Measurements from ENCODE around the gene DSC3. TPM values are rescaled to one million over a fixed set of nuclear protein-coding genes. Genes with fewer than 3 reads are reported as not detected.

DSC3 gene
- not detected in 2 replicates for total RNA-seq (2014; rRNA removed; shearing (Covaris generic); ENCODE audit: low replicate concordance)

DNA sequence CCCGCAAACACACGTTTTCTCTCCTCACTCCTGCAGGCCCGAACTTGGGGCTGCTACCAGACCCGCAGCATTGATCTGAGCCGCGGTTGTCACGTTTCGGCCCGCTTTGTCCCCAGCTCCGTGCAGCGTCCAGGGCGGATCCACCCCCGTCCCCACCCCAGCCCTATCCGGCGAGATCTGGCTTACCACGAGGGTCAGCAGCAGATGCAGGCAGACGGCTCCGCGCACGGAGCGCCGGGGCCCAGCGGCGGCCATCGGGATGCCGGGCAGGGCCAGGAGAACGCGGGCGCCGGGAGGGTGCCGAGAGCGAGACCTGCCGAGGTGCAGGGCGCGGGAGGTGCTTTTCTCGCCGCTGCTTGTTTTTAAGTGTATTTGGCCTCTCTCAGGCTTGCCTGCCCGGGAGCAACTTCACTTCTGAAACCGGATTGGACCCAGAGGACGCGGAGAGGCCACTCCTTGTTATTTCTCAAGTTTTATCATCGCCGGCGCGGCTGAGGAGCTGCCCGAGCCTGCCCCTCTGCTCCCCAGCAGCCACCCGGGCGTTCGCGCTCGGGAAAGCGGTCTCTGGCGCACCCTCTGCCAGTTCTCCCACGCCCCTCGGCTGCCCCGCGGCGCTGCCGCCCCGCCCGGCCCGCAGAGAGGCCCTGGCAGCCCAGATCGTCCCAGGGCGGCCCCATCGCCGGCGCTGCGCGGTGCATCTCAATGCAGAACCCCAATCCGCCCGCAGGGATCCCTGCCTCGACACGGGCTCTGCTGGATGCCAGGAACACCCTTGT lies at the start of gene DSC3:
DSC3 (minus strand) TSS at position 337 of the 776 bp plus-strand sequence; CDS start at position 255, 82 bp downstream.
- H3K4me3 ChIP-seq: no peak within 1 kb of the TSS
- peaks cover 45% of the 10 kb centered on the region for H3K27me3 ChIP-seq
- H3K9me3 ChIP-seq: no peaks in the 10 kb centered on the region
- no peaks in the 10 kb centered on the region for H3K36me3 ChIP-seq
- DNase-seq: no peak

DNA sequence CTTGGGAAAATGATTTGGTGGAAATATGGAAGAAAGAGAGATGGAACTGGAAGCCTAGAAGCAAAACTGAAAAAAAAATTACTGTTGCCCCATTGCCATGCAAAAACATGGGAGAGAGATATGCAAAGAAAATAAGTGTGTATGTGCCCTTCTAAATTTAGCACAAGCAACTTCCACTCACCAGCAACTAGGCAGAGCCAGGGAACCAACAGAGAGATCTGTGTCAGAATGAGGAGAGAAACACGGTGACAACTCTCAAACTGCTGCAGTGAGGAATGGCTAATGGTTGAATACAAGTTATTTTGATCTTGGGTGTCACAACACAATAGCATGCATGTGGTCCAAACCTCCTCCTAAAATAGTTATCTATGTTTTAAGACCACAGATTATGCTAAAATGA lies 48.8 kb upstream of the DSC3 start:
- Histone ChIP-seq H3K4me3 (no peak overlapping the region), H3K27me3 (no peaks in the 10 kb centered on the region), H3K36me3 (no peaks in the 10 kb centered on the region), H3K9me3 (no peaks in the 10 kb centered on the region)
- DNase-seq: no peak

DNA sequence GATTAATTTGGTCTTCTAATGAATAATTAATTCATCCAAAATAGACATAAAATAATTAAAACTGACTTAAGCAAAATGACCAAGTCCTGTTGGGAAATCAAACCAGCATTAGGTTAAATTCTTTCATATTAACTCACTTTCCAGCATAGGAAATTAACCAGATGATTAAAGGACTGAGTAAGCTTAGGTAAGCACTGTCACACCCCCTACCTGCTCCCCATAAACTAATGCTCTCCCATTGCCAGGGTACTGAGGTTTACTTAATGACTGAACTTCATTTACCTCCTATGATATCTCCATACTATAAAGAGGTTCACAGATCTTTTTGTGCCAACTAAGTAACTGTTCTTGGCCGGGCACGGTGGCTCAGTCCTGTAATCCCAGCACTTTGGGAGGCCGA lies 46.0 kb upstream of the DSC3 start:
- Histone ChIP-seq H3K4me3 (no peak overlapping the region), H3K27me3 (no peaks in the 10 kb centered on the region), H3K9me3 (no peaks in the 10 kb centered on the region), H3K36me3 (no peaks in the 10 kb centered on the region)
- no peak for DNase-seq

DNA sequence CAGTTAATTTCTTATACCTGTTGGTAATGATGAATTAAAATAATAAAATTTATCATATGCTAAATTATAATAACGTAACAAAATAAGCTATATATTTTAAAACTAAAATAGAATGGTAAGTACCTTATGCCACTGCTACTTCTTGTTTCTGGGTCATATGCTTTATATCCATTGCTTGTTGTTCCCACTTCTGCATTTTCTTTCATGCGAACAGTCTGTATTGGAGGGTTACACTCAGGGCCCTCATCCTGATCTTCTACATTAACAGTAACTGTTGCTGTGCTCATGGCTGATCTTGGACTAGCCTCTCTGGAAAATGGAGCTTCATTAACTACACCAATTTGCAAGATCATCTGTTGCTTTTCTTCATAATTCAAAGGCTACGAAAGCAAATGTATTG lies 37.4 kb upstream of the DSC3 start:
- H3K4me3 ChIP-seq: no peak overlapping the region
- no peaks in the 10 kb centered on the region for H3K36me3 ChIP-seq
- DNase-seq: no peak
- H3K9me3 ChIP-seq: no peaks in the 10 kb centered on the region
- H3K27me3 ChIP-seq: no peaks in the 10 kb centered on the region

DNA sequence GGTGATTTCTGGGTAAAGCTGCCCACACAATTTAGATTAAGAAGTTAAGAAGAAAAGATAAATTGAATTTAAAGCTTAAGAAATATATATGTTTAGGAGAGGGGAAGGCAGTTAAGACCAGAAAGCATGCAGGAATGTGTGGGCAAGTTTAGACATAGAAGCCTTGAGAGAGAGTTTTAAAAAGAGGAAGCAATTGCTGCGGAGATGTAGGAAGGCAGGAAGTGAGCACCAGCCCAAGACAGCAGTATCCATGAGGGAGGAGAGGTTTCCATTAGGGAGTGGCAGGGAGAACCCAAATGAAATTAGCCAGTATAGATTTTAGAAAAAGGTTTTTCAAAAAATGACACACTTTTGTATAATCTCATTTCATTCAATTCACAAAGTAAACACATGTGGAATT lies 35.3 kb upstream of the DSC3 start:
- no peak for DNase-seq
- no peaks in the 10 kb centered on the region for H3K36me3 ChIP-seq
- H3K4me3 ChIP-seq: no peak overlapping the region
- H3K9me3 ChIP-seq: no peaks in the 10 kb centered on the region
- H3K27me3 ChIP-seq: no peaks in the 10 kb centered on the region

DNA sequence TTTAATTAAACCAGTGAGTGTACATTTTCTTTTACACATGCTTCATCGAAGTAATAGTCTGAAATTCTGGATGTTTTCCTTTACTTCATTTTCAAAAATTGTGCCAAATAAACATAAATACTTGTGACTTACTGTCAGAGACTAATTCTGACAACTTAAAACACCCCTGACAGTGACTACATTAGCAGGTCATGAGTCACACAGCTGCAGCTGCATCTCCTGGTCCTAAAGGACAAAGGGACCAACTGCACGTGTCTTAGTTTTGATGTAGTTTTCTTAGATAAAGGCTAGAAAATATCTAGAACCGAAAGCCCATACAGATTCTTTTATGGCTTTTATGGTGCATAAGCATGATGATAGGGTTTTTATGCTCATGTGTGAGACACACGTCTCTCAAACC lies 29.6 kb upstream of the DSC3 start:
- DNase-seq: no peak
- H3K4me3 ChIP-seq: no peak overlapping the region

DNA sequence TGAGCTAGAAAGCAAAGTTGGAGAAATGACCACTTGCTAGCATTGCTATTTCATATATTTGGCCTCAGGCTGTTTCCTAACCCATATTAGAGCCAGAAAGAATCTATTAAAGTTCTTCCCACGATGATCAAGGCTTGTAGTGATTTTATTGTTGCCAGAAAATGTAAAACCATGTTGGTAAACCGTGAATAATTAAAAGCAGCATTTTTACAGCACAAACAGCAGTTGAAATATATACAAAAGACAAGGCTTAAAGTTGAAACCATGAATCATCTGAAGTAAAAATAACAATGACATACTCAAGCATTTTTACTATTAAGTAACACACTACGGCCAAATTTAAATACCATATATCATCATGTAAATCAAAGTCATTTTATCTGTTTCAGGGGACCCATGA lies 27.7 kb upstream of the DSC3 start:
- no peak for DNase-seq
- H3K27me3 ChIP-seq: 0 out of 2 replicates have a peak, but pooled peaks cover 2% of the 10 kb centered on the region
- H3K4me3 ChIP-seq: no peak overlapping the region
- H3K9me3 ChIP-seq: no peaks in the 10 kb centered on the region
- H3K36me3 ChIP-seq: no peaks in the 10 kb centered on the region

More for the DNA sequence above, 29.6 kb upstream of the DSC3 start:
- no peaks in the 10 kb centered on the region for H3K27me3 ChIP-seq
- no peaks in the 10 kb centered on the region for H3K36me3 ChIP-seq
- H3K9me3 ChIP-seq: no peaks in the 10 kb centered on the region

DNA sequence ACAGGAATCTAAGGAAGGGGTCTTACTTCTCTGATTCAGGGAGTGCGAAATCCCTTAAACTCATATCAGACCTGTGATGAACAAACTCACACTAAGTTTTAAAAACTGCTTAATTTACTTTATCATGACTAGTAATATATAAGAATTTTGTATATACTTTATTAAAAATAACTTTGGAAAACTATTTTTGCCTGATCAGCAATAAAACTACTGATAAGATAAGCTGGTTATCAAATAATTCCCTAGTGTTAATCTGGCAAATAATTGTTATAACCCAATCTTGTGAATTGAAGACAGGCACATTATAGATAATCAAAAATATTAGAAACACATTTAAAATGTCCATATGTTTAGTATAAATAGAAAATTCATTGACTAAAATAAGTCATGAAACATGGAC lies 23.7 kb upstream of the DSC3 start:
- Histone ChIP-seq H3K36me3 (no peaks in the 10 kb centered on the region), H3K27me3 (0 out of 2 replicates have a peak, but pooled peaks cover 2% of the 10 kb centered on the region), H3K4me3 (no peak overlapping the region), H3K9me3 (no peaks in the 10 kb centered on the region)
- no peak for DNase-seq

DNA sequence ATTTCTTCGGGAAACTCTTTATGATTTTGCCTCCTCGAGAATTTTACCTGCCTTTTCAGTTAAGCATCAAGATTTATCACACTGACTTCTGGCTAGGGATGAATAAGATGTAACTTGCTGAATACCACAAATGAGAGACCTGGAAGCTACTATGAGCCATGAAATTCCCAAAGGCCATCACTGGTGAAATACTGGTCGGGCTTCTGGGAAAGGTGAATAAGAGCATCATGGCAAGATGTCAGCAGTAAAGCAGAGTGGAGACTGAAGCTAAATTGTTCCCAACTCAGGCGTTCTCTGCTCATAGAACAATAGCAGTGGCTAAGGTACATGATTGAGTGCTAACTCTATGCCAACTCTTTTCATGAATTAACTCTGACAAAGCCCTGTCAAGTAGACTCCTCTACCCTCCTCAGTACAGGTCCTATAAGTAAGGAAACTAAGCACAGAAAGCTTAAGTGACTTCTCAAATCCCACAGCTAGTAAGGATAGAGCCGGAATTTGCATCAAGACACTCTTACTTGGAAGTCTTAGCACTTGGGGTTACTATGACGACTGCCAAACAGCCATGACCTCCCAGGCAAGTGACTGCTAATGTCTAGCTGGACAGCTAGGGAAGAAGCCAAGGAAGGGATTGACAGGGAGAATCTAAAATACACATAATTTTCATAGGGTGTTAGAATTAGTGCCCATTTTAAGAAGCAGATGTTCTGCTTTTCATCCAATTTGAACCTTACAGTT lies 22.7 kb upstream of the DSC3 start:
- Histone ChIP-seq H3K36me3 (no peaks in the 10 kb centered on the region), H3K4me3 (no peak overlapping the region), H3K9me3 (no peaks in the 10 kb centered on the region), H3K27me3 (0 out of 2 replicates have a peak, but pooled peaks cover 2% of the 10 kb centered on the region)
- no peak for DNase-seq

DNA sequence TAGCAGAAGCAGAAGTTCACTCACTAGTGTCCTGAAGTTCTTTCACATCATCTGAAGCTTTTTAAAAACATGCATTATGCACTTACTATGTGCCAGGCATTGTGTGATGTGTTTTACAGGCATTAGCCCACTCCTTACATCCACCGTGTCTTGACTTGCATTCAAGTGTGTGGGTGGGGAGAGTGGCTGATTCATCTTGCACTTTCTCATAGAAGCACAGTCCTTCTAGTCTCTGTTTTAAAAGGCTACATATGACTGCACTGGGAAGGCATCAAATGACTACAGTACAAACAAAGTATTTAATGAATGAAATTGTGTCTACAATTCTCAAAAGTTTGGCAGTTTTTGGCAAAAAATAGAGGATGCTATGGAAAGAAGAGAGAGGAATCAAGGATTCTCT lies 21.6 kb upstream of the DSC3 start:
- Histone ChIP-seq H3K9me3 (no peaks in the 10 kb centered on the region), H3K36me3 (no peaks in the 10 kb centered on the region), H3K27me3 (0 out of 2 replicates have a peak, but pooled peaks cover 2% of the 10 kb centered on the region), H3K4me3 (no peak overlapping the region)
- no peak for DNase-seq

DNA sequence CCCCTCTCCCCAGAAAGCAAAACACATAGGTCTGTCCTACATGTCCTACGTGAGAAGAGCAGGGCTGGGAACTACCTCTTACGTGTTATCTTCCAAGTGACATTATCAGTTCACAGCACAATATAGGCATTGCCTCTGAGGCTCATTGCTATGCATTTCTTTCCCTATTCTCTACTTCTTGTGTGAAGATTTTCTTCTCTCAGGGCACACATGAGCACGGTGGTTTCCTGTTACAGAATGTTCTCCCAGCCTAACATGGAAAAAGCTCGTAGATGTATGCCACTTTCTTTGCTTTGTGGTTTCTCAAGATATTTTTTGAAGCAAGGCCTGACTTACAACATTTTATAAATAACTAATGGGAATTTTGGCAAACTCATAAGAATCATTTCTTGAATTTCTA lies 19.4 kb upstream of the DSC3 start:
- no peak overlapping the region for H3K4me3 ChIP-seq
- H3K36me3 ChIP-seq: no peaks in the 10 kb centered on the region
- no peaks in the 10 kb centered on the region for H3K9me3 ChIP-seq
- no peak for DNase-seq
- H3K27me3 ChIP-seq: 0 out of 2 replicates have a peak, but pooled peaks cover 2% of the 10 kb centered on the region

DNA sequence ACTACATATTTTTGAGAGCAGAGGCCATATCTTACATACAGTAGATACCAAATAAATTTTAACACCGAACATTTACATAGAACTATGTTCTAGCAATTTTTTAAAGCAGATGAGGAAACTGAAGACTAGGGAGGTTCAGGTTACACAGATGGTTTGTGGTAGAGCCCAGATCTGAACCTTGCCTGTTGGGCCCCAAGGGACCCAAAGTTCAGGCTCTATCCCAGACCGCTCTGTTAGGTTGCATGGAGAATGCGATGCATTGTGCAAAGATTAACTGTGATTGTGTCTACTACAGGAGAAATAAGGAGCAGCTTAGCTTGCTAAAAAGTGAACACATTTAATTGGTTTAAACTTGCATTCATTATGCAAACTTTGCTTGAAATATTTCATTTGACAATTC lies 16.4 kb upstream of the DSC3 start:
- H3K36me3 ChIP-seq: no peaks in the 10 kb centered on the region
- no peaks in the 10 kb centered on the region for H3K27me3 ChIP-seq
- DNase-seq: no peak
- H3K9me3 ChIP-seq: no peaks in the 10 kb centered on the region
- no peak overlapping the region for H3K4me3 ChIP-seq

DNA sequence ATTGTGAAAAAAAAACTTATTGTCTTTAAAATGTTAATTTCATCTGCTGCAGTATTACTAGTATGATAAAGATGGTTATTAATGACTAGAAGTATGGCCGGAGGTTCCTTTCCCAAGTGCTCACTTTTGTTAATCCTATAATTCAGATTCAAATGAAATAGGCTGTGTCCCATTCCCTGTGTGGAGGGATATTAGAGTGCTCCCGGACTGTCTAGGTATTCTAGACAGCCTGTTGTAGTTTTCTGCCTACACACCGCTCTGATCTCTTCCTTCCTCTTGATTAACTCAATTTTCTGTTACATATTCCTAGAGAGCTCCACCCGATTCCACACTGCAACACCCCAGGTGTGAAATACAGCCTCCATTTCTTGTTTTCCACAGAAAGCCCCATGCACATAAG lies 15.4 kb upstream of the DSC3 start:
- Histone ChIP-seq H3K4me3 (no peak overlapping the region), H3K27me3 (no peaks in the 10 kb centered on the region), H3K36me3 (no peaks in the 10 kb centered on the region), H3K9me3 (no peaks in the 10 kb centered on the region)
- DNase-seq: no peak

DNA sequence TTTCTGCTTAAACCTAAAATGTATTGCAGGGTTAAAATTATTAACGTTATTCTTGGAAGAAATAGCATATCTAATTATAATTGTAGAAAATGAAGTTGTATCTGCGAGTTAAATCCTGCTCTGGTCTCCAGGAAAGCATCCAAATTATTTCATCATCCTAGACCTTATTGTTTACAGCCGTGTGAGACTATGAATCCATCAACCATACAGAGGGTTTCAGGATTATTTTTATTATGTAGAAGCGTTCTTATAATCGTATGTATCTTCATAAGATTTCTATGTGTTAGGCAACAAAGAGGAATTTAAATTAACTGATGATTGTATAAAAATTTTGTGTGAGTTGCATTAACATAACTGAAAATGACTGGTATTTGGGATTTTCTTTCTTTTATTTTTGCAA lies 14.5 kb upstream of the DSC3 start:
- Histone ChIP-seq H3K4me3 (no peak overlapping the region), H3K9me3 (no peaks in the 10 kb centered on the region), H3K27me3 (no peaks in the 10 kb centered on the region), H3K36me3 (no peaks in the 10 kb centered on the region)
- no peak for DNase-seq

DNA sequence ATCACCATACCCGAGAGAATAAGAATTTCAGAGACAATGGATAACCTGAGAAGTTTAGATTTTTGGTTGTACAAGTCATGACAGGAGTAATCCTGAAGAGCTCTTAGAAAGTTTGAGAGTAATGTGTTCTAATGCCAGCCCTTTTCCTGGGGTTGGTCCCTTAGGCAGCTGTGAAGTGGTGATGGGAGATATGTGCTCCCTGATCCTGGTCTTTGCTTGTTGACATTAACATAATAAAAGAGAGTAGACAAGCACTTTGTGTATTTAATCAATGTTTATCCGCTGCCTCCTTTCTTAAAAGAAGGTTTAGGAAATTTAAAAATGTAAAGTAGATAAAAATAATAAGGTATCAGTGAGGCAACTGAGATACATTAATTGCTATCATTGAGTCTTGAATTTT lies 13.8 kb upstream of the DSC3 start:
- Histone ChIP-seq H3K27me3 (no peaks in the 10 kb centered on the region), H3K4me3 (no peak overlapping the region)
- DNase-seq: no peak

DNA sequence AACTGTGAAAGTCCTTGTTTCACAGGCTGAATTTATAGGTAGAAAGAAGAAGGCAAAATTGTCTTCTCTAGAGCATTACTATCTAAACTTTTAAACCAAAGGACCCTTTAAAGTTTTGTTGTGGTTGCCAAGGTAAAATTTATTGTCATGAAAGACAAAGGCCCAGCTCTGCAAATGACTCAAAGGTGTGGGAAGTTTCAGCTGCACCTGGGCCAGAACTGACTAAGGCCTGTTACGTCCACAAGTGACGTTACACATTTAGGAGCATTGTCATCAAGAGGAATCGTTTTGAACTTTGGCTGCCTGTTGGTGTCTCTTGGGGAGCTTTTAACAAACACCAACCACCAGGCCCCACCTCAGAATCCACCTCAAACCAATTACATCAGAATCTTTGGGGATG lies 8.1 kb upstream of the DSC3 start:
- H3K4me3 ChIP-seq: no peak overlapping the region
- no peaks in the 10 kb centered on the region for H3K27me3 ChIP-seq
- DNase-seq: no peak
- H3K36me3 ChIP-seq: no peaks in the 10 kb centered on the region
- no peaks in the 10 kb centered on the region for H3K9me3 ChIP-seq

More for the DNA sequence above, 13.8 kb upstream of the DSC3 start:
- Histone ChIP-seq H3K9me3 (no peaks in the 10 kb centered on the region), H3K36me3 (no peaks in the 10 kb centered on the region)

DNA sequence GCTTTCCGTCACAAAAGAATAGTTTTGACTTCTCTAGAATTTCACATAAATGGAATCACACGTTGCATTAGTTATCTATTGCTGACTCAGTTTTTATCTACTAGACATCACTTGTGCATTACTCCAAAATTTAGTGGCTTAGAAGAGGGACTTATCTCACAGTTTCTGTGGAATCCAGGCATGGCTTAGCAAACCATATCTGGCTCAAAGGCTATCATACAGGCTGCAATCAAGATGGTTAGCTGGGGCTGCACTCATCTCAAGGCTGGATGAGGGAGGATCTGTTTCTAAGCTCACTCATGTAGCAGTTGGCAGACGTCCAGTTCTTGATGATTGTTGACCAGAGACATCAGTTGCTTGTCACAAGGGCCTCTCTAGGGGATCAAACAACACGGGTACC lies 6.6 kb upstream of the DSC3 start:
- Histone ChIP-seq H3K36me3 (no peaks in the 10 kb centered on the region), H3K9me3 (no peaks in the 10 kb centered on the region), H3K27me3 (no peaks in the 10 kb centered on the region), H3K4me3 (no peak overlapping the region)
- no peak for DNase-seq

DNA sequence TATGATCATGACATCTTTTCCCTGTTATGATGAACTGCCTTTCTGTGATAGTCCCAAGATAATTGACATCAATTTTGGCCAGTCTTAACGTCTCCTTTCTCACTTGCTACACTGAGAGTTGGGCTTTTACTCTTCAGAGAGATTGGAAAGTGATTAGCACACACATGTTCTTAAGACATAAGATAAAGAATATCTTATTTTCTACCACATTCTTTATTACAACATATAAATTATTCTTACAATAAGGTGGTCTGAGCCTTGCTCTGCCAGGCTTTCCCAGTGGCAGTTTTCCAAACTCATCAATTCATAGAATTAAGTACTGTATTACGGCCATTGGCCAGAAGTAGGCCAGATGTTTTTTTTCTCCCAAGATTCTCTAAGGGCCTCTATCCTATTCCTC lies 5.7 kb upstream of the DSC3 start:
- H3K36me3 ChIP-seq: no peaks in the 10 kb centered on the region
- H3K27me3 ChIP-seq: peaks cover 5% of the 10 kb centered on the region
- H3K4me3 ChIP-seq: no peak overlapping the region
- no peaks in the 10 kb centered on the region for H3K9me3 ChIP-seq
- no peak for DNase-seq
